Measurements from ENCODE around the gene CAP2.

- TF ChIP-seq POLR2AphosphoS5 (IDR thresholded peaks at IDR 0.05; ENCODE audit: low read depth) (no peak), REST (IDR thresholded peaks at IDR 0.05; ENCODE audit: insufficient replicate concordance, low read depth) (no peak), CTCF (IDR thresholded peaks at IDR 0.05; ENCODE audit: insufficient read depth, low read length) (no peak), GABPA (IDR thresholded peaks at IDR 0.05; ENCODE audit: low read depth) (no peak), SPI1 (IDR thresholded peaks at IDR 0.05; ENCODE audit: borderline replicate concordance, low read depth) (no peak)
Observed at GRCh38 chr6:17493286-17493685, 99.9 kb downstream of the CAP2 start.

Measured in HL-60 (cell line).